Stimulated activated CD8-positive, alpha-beta memory T cell treated with anti-CD3 and anti-CD28 coated beads, Interleukin-7, amount 100 ng/mL, for 24 hours (primary cell): ENCODE results near the gene ZMIZ1.

Experiments used
- DNase-seq: peaks from one replicate; pipeline ENCODE4 v3.0.0-alpha.2; 2020; ENCODE audit warnings: low read depth

The ZMIZ1 gene

GRCh38 chr10:79358811-79359210, 290.0 kb downstream of the ZMIZ1 start:
- DNase-seq = no peak

GRCh38 chr10:79359816-79360498, 291.2 kb downstream of the ZMIZ1 start:
- DNase-seq = no peak

- DNase-seq = no peak
These were observed 292.0 kb downstream of the ZMIZ1 start for GRCh38 chr10:79360499-79361342.

GRCh38 chr10:79361726-79362397, 293.1 kb downstream of the ZMIZ1 start:
- DNase-seq = no peak
